HG02840 (cell line): Measurements from ENCODE around the gene TEK.

Experiments used
- ATAC-seq: cut with Tn5 transposase; IDR thresholded peaks from one replicate; pipeline ENCODE4 v1.9.1; 2021; ENCODE audit warnings: mild to moderate bottlenecking, moderate library complexity, moderate number of reproducible peaks; ENCODE audit not compliant: unreplicated experiment, low FRiP score

The TEK gene

DNA sequence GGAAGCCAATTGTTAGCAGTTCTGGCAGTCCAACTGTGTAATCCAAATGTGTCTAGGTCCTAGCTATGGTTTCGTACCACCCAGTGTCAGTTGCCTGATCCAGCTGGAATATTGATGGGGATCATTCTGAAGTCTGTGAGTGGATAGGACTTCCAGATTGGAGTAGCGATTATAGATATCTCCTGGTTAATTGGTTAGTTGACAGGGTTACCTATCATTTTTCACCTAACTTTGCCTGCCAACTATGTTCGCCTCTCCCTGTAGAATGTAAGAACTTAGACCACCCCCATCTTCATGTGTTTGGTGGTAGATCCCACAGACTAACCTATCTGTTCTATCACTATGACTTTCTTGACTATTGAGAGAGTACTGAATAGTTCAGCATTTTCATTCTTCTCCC lies 59.9 kb downstream of the TEK start:
- no peak for ATAC-seq

GRCh38 chr9:27176971-27177370 lies 67.9 kb downstream of the TEK start:
- ATAC-seq = no peak

GRCh38 chr9:27179245-27179865 lies 70.3 kb downstream of the TEK start:
- no peak for ATAC-seq

GRCh38 chr9:27181381-27181780 lies 72.4 kb downstream of the TEK start:
- no peak for ATAC-seq

DNA sequence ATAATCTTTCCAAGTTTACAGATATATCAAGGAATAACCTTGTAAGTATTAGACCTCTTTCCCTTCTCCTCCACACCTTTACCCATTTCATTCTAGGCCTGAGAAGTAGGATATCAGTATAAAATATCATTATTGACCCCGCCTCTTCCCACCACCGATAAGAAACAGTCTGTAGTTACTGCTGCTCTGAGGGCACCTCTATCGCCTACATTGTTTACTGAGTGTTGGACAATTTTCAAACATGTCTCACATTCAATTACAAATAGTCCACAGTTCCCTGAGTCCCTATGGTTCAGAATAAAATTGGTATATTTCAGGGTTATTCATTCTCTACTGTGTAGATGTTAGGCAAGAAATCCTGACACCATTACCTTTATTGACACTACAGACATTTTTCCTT lies 73.4 kb downstream of the TEK start:
- no peak for ATAC-seq

DNA sequence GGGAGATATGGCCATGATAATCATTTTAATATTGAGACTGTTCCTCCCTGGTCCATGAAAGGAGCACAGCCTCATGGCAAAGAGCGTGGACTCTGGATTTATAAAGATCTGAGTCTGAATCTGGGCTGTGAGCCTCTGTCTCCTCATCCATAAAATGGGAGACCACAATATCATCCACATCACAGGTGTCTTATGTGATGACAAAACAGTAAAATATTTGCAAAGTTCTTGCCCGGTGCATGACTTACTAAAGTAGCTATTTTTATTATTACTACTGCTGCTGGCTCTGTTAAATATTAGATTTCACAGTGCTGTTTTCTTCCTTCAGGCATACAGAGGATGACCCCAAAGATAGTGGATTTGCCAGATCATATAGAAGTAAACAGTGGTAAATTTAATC lies 74.1 kb downstream of the TEK start:
- ATAC-seq = no peak

DNA sequence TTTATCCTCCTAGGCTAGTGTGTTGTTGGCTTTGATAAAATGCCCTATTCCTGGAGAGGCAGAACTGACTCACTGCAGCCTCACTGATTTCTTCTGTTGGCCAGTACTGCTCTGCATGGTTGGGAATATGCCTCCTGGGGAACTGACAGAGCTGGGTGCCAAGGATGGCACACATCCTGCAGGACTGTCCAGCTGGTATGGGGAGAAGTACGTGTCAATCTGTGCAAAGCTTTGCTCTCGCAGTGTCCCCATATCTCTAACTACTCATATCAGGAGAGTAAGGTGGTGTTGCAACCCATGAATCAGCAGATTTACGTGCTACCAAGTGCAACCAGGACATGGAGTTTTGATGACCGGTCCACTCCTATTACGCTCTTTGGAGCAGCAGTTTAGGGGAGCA lies 74.7 kb downstream of the TEK start:
- ATAC-seq = no peak

GRCh38 chr9:27184556-27185351 lies 75.7 kb downstream of the TEK start:
- ATAC-seq = no peak

DNA sequence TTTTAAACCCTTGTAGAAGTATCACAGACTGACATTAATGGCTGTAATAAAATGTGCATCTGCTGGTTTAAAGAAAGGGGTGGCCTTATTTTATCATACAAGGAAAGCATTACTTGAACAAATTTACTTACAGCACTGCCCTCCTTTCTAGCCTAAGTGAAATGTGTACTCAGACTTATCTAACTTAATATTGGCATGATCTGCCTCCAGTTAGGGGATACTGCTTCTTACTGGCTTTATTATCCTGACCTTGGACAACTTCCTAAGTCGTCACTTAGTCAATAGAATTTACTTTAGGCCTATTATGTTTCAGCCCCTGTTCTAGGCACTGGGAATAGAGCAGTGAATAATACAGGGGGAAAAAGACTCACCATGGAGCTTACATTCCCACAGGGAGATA lies 79.4 kb downstream of the TEK start:
- ATAC-seq = no peak

DNA sequence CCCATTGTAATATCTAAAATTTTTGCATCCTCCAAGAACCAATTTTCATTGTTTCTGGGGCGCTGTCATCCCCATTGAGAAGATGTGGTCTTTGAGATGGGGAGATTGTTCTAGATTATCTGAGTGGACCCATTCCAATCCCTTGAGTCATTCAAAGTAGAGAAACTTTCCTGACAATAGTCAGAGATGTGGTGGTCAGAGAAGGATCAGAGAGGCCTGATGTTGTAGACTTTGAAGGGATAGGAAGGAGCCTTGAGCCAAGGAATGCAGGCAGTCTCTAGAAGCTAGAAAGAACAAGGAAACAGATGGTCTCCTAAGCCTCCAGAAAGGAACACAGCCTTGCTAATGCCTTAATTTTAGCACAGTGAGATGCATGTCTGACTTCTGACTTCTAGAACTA lies 80.4 kb downstream of the TEK start:
- ATAC-seq = no peak

- ATAC-seq = no peak
Observed at GRCh38 chr9:27192291-27192960, 83.4 kb downstream of the TEK start.

- no peak for ATAC-seq
Observed at GRCh38 chr9:27193886-27194285, 84.9 kb downstream of the TEK start.

- ATAC-seq = no peak
Observed at GRCh38 chr9:27194401-27195091, 85.5 kb downstream of the TEK start.

DNA sequence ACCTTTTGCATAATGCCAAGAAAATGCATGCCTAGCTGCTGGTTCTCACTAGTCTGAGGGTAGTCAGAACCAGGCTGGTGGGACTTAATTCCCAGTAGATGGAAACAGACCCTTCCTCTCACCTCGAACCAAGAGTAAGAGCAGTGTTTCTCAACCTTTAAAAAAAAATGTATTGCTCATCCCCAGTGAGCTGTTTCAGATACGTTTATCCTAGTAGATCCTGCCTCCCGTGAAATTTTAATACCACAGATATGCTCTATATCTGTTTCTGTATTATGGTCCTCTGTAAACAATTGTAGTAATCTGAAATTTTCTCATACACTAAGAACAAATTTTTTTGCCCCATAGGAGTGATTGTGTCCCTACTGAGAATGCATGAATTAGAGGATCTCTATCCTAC lies 86.2 kb downstream of the TEK start:
- no peak for ATAC-seq

DNA sequence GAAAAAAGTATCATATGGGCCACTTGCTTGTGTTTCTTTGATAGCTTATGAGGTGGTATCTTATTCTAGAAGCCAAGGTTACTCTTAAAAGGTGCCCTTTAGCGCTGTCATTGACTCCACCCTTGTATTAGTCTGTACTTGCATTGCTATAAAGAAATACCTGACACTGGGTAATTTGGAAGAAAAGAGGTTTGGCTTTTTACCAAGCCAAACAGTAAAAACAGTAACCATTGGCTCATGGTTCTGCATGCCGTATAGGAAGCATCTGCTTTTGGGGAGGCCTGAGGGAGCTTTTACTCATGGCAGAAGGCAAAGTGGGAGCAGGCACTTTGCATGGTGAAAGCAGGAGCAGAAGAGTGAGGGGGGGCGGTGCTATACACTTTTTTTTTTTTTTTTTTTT lies 87.4 kb downstream of the TEK start:
- no peak for ATAC-seq

DNA sequence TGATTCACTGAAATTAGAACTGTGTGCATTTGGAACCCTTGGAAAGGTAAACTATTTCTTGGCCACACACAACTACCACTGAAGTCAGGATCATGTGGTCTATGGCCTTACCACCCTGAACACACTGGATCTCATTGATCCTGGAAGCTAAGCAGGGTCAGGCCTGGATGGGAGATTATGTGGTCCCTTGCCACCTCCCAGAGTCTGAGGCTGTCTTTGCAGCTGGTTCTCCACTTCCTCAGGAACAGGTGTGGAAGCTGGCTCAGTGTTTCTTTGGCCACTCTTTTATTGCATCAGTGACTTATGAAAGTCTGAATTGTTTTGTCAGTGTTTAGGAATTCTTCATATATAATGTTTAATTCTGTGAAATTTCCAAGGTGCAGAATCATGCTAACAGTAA lies 89.2 kb downstream of the TEK start:
- ATAC-seq = no peak

GRCh38 chr9:27202056-27202455 lies 93.0 kb downstream of the TEK start:
- ATAC-seq = no peak

- no peak for ATAC-seq
Observed at GRCh38 chr9:27203783-27204182, 94.8 kb downstream of the TEK start.

- ATAC-seq = no peak
Observed at GRCh38 chr9:27204578-27204977, 95.6 kb downstream of the TEK start.

- ATAC-seq = no peak
Observed at GRCh38 chr9:27205198-27205597, 96.2 kb downstream of the TEK start.

DNA sequence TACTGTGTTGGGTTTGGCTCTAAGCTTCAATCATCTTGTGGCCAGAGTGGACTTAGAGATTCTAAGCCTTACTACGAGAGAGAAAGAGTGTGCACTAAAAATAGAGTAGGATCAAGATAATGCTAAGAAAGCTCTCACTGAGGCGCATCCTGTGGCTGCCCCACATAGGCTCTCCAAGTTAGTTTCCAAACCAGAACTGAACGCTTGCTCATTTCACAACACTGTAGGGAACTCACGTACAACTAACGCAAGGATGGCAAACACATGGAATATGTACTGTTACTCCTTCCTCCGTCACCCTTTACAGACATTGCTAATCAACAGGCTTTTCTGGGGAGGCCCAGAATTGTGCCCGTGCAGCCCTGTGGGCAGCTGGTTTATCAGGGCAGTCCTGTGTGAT lies 97.0 kb downstream of the TEK start:
- no peak for ATAC-seq
